Fibroblast of skin of right quadriceps (primary cell): ENCODE data around the gene HEMK1.

Source experiments
- DNase-seq: peaks from one replicate; pipeline ENCODE4 v3.0.0-alpha.2; 2013

Gene HEMK1

DNA sequence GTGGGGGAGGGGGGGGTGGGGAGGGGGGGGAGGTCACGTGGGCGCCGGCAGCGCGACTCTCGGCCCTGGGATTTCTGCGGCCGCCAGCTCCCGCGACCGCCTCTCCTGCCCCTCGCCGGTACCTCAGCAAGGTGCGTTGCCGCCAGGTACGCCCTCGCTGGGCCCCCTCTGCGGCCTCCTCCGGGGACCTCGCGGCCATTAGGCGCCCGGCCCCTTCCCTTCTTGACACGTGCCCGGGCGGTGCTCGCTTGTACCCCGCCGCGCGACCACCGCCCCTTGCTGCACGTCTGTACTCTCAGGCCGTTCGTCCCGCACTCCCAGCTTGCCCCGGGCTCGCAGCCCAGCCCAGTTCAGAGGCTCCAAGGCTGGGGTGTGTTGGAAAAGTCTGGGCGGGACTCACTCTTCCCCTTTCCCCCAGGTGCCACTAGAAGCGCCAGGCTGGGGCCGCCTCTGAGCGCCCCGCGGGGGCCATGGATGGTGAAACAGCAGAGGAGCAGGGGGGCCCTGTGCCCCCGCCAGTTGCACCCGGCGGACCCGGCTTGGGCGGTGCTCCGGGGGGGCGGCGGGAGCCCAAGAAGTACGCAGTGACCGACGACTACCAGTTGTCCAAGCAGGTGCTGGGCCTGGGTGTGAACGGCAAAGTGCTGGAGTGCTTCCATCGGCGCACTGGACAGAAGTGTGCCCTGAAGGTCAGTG lies 47.9 kb downstream of the HEMK1 start, which contains the start of gene MAPKAPK3:
MAPKAPK3 (plus strand) TSS at position 56 of the 696 bp plus-strand sequence; CDS start at position 471, 415 bp downstream.
- DNase-seq = no peak

DNA sequence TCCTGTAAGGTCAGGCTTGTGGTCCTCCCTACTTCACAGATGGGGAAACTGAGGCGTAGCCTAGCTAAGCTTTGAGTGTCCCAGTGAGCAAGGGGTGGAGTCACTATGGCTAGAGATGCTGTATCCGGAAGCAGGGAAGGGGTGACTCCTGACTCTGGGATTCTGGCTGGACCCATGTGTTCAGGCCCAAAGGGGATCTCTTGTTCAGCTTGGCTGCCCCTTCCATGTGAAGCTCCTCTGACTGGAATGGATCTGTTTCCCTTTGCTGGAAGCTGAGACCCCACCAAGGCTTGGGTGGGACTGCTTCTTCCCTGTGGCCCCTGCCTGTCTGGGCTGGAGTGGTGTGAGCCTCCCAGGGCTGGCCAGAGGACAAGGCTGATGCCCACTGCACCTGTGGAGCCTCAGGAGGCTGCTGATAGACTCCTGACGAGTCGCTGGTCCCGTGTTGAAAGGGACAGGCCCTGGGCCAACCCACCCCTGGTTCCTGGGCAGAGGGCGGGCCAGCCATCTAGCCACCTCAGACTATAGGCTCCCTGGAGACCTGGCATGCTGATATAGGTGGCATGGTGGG lies 48.7 kb downstream of the HEMK1 start:
- no peak for DNase-seq

DNA sequence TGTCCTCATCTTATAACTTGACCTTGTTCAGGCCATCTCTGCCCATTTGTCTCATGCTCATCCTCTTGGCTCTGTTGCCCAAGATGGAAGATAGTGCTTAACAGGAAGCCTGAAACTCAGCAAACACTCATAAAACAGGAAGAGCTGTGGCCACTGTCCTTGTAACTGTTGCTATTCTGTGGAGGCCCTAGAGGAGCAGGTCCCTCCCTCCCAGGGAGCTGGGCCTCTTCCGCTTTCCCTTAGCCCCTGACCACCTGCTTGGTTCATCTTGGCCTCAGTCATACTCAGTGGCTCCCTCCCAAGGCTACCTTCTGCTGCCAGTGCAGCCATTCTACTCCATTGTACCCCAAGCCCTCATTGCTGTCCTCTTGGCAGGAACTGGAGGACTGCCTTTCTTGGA lies 51.1 kb downstream of the HEMK1 start:
- DNase-seq = no peak

DNA sequence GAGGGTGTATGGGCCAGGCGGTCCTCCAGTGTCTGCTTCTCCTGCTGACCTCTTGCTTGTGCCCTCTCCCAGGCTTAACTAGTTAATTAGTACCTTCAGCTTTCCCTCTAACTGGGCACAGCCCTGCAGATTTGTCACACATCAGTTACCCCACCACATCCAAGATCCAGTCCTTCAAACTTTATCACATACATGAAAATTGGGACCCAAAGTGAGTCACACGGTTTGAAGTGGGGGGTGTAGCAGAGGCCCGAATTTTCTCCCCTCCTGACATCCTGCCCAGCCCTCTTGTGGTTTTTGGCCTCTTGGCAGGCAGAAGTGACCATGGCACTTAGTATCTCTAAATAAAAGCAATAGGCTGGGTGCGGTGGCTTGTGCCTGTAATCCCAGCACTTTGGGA lies 51.5 kb downstream of the HEMK1 start:
- DNase-seq = no peak

DNA sequence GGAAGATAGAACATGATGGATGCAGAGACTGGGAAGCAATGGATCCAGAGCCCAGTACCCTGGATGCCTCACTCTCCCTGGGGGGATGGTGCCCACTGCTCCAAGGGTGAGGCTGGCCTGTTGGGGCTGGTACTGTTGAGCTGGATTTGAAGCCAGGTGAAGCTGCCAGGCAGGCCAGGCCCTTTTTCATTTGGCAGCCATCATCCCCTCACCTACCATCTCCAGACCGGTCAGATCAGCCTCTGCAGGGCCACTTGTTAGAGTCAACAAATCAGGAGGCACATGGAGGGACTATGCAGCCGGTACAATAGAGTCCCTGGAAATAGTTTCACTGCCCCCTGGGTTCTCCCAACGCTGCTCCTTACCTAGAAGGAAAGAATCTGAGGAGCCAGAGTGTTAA lies 53.6 kb downstream of the HEMK1 start:
- DNase-seq = no peak

DNA sequence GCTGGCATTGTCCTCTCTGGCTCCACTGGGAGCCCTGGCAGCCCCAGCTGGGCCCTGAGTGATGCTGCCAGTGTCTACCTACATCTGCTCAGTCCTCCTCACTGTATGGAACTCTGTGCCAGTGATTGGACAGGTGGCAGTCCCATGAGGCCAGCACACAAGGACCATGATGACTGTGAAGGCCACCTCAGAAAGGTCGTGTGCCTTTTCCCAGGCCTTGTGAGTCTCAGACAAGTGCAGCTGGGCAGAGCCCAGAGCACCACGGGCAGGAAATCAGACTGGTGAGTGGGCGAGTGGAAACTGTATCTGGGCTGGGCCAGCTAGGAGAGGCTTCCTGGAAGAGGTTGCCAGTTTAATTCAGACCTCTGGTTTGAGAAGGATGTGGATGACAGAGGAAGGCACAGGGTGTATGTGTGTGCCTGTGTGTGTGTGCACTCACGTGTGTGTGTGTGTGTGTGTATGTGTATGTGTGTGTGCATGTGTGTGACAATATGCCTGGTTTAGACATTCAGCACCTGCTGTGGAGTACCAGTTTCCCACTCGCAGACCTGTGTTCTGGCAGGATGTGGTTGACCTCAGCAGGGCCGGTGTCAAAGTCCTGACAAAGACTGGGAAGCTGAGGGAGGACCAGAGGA lies 54.6 kb downstream of the HEMK1 start:
- DNase-seq = no peak

DNA sequence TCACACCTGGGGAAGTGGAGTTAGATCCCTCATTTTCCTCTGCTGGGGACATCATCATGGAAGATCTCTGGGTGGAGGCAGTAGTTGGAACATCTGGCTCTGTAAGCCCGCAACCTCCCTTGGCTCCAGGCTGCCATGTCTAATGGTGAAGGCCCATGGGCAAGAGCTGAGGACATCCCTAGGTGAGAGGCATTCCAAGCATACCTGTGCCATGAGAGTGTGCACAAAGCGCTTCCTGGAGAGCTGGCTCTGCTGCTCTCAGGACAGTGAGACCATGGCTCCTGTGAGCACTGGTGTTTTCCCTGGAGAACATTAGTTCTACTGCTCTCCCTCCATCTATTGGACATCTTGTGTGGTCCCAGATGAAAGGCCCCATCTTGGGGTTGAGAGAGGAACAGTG lies 55.3 kb downstream of the HEMK1 start:
- no peak for DNase-seq

DNA sequence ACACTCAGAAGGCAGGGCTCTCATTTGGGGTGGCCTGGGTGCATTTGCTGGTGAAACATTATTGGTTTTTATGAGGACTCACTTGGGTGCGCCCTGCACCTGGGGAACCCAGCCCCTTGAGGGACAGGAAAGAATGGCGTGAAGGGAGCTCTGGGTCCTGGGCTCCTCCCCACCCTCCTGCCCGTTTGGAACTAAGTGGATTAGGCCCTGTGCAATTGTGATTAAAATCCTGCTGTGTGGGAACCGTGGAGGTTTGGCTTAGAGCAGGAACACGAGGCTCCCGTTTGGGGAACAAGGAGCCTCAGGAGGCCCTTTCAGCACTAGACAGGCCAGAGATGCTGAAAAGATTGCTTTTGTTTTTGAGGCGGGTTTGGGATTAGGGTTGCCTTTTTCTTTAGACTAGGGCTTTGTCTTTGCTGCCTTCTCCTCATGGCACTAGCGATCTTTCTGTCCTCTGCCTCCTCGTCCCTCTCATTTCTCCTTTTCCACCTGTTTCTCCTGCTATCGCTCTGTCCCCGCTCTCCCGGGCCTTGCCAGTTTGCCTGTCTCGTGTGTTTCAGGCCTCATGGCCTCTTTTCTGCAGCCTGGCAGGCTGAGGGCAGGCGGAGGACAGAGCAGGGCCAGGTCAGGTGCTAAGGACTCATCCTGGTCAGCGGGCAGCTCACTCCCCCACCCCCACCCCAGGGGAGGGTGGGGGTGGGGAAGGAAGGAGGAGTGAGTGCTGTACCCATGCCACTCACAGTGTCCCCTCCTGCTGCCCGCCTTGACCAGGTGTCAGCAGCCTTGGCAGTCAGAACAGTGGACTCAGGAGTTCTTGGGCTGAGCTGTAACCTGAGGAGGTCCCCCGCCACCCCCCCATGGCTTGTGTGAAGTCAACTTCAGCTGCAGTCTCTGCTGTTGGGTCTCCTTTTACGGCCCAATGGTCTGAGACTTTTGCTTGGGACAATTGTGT lies 56.2 kb downstream of the HEMK1 start:
- no peak for DNase-seq

DNA sequence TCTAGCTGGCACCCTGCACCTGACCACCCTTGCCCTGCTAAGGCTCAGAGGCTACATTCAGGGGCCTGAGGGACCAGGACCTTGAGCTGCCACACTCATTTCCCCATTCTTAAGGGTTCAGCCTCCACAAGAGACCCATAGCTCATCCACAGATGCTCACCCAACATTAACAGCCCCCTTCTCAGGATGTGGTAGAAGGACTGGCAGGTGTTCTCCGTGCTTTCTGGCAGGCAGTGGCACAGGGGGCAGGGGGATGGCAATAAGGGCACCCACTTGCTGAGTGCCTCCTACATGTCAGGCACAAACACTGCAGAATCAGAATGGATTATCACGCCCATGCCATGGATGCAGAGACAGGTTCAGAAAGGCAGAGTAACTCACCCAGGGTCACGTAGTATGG lies 57.1 kb downstream of the HEMK1 start:
- no peak for DNase-seq

DNA sequence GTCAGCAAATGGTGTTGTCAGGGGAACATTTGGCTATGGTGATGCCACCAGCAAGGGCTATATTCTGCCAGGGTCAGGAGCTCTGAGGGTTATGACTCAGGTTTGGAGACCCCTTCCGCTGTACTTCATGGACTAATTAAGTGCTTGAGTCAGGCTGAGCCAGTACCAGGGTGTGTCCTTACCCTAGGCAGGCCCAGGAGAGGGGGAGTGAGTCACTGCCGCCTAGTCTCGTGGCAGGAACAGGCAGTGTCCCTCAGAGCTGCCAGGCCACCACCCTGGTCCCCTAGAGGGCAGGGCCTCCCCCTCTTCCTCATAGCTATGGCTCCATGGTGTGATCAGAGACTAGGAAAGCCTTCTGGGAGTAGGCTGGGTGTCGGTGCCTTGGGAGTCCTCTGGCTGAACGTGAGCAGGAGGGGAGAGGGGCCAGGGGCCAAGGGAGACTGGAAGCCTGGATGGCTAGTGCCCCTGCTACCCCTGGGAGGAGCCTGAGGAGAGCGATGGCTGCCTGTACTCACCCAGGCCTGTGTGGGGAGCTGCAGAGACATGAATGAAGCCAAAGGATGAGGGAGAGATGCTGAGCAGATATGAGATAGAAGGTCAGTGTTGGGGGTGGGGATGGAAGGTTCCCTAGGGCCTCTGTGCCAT lies 58.2 kb downstream of the HEMK1 start:
- peak; percentile 74 for DNase-seq

DNA sequence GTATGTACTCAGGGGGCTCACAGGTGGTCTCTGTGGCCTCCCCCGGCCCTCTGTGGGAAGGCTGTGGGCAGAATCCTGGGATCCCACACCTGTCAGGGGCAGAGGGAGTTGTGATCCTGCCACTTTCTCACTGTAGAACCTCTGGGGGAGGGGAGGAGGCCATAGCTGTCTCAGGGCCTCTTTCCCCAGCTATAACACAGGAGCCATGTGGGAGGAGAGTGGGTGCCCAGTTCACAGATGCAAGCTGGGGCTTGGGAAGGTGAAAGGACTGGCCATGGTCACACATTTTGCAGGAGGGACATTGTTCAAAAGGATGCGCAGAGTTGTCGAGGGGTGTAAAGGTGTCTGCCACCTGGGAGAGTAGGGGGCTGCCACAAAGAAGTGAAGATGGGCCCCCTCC lies 59.3 kb downstream of the HEMK1 start:
- DNase-seq = no peak

DNA sequence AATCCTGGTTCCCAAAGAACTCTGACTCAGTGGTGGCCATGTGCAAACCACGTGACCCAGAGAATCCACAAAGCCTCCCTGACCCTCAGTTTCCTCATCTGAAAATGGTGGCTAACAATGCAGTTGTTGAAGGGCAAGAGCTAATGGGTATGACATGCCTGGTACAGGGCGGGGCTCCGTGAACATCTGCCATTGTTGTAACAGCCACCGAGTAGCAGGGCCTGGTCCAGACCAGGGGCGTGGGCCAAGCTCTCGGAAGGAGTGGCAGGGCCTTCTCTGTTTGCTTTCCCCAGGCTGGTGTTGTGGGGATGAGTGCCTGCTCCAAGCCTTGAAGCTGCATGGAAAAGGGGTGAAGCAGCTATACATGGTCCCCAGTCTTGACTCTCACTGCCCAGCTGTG lies 61.1 kb downstream of the HEMK1 start:
- DNase-seq = no peak

DNA sequence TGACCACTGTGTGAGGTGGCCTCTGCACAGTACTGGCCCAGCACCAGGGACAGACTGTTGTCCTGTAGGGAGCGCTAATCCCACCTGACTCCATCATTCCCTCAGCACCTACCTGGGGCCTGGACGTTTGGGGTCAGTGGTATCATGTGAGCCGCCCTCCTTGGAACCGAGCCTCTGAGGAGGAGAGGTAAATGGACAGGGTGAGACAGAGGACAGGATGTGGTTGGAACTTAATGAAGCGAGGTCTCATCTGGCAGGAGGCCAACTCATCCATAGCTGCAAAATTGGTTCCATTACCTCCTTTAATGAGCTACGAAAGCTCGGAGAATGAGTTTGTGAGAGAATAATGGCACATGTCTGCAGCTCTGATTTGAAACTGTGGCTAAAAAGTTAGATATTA lies 61.6 kb downstream of the HEMK1 start:
- peak; percentile 69 for DNase-seq

DNA sequence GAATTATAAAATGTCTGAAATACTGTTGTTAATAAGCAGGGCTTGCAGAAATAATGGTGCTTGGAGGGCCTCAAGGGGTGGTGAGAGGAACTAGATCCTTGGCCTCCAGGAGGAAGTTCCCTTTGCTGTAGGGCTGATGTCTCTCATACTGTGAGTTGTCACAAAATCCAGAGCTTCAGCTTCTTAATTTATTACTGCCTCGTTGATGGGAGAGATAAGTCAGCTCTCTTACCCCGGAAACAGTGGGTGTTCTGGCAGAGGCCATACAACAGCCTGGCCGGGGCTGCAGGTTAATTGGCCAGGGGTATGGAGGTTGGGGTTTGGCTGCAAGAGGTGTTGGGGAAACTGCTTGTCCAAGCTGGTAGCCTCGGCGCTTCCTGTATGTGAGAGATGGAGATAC lies 63.1 kb downstream of the HEMK1 start:
- peak; percentile 34 for DNase-seq

DNA sequence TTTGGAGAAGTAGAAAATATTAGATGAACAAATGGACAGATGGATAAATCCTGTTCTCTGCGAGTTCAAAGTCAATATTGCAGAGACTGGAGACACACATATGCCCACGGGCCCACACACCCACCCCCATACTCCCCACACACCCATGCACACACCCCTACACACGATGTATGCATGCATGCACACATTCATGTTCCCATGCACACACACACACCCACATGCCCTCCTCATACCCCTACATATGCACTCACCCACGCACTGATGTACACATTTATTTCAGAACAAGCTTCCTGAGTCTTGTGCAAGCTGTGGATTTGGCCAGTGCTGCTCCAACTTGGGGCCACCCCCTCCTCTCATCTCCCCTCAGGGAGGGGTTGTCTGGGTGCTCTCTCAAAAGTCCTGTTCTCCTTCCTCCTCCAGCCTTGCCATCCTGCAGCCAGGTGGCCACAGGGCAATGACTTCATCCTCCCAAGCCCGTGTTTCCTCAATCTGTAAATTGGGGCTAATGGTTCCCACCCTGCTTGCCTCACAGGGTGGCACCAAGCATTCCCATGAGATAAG lies 64.0 kb downstream of the HEMK1 start:
- no peak for DNase-seq

DNA sequence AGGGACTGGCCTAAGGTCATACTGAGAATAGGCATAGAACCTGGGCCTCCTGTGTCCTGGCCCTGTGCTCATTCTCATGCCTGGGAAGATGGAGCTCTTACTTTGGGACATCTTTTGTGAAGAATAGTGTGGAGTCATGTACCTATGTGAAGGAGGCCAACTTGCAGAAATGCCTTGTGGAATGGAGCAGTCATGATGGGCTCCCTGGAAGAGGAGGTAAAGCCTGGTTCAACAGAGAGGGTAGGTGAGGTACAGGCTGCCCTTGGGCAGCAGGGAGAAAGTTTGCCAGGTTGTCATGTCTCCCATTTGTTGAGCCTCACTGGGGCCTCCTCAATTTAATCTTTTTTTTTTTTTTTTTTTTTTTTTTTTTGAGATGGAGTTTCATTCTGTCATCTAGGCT lies 65.7 kb downstream of the HEMK1 start:
- no peak for DNase-seq

DNA sequence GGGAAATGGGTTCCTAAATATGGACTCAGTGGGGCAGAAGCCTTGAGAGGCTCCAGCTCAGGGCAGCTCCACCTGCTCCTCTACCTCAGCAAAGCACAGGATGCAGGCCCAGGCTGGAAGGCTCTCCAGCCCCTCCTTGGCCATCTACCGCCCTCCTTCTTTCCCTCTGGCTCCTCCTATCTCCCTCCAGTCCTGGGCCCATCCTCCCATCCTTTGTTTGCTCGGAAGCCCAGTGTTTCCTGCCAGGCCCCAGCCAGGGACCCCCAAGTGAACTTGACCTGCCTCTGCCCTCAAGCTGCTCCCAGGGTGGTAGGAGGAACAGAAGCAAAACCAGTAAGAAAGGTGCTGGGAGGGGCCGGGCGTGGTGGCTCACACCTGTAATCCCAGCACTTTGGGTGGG lies 67.7 kb downstream of the HEMK1 start:
- DNase-seq = no peak

DNA sequence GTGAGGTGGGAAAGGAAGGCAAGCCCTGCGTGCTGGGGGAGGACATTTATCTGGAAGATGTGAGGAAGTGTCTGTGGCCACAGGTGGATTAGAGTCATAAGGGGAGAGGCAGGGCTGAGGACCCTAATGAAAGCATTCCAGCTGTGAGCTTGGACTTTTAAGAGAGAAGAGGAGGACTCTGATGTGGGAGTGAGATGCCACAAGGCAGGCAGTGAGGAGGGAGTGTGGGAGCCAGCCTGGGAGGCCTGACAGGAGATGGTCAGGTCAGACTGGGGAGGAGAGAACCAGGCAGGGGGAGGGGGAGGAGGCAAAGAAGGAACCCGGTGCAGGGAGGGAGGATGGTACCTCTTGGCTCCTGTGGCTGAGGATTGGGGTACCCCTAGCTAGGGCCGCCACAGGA lies 68.6 kb downstream of the HEMK1 start:
- DNase-seq = no peak

DNA sequence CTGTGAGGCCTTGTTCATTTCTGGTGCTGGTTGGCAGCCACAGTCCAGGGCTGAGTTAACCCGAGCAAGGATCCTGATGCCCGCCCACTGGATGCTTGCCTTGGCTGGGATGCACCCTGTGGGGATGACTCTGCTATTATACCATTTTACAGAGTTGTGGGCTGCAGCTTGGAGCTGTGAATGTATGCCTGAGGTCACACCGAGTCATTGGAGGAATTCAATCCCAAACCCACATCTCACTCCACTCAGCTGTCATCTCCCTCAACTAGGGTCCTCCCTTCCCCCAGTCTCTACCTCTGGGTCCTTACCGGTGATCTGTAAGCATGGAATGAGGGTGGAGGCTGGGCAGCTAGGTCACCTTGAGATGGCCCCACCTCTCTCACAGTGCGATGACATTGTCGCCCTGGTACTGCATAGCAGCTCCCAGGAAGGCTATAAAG lies 69.8 kb downstream of the HEMK1 start:
- DNase-seq = peak; percentile 79

DNA sequence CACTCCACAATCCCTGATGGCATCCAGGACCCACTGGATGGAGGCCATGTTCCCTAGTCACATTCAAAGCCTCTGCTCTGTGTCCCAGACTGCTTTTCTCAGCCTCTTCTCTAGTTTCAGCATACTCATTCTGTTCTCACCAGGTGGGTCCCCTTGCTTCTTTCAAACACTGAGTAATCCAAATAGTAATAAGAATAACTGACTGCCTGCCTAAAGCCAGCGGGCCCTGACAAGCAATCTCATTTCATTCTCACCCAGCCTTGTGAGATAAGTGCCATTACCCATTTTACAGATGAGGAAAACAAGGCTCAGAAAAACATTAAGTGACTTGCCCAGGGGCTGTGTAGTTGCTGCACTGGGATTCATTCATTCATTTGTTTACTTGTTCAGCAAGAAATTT lies 73.1 kb downstream of the HEMK1 start:
- DNase-seq = no peak

DNA sequence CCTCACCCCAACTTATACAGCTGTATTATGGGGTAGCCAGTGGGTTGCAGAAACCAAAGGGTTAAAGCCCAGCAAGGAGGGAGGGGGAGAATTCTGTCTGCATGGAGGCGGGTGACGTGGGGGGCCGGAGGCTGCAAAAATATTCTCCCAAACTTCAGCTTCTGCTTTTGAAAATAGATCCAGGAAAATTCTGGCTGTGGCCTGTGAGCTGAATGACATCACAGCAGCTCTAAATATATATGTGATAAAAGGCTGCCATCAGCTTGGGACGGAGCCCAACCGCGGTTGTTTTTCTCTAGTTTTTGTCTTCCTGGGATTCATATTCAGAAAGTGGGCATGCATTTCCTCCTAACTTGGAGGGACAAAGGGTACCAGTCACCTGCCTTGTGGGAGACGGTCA lies 75.2 kb downstream of the HEMK1 start:
- DNase-seq = no peak

DNA sequence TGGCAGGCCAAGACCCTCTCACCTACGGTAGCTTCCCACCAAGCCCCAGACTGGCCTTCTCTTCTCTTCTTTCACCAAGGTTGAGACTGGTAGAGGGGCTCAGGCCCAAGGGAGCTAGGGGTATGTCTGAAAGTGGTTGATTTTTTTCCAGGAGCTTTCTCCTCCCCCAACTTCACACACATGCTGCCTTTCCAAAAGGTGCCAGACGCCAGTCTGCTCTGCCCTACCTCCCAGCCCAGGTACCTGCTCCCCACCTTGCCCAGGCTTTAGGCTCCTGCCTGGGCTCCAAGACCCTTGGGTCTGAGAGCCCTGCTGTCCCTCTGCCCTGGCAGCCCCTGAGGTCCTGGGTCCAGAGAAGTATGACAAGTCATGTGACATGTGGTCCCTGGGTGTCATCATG lies 76.1 kb downstream of the HEMK1 start:
- DNase-seq = no peak
